ENCODE measurements around the gene FAM180B. TPM values are rescaled to one million over a fixed set of nuclear protein-coding genes. Genes with fewer than 3 reads are reported as not detected.

The FAM180B gene
- total and polyA plus RNA-seq, 2 of the 13 experiments (the other 11 are each of a cell fraction or from before 2014, with no cell fraction given) = 0.40 to 1.0 TPM

- TF ChIP-seq MXD4 (CRISPR knock-in tag; IDR thresholded peaks at IDR 0.05) = peak; percentile 83; the same call in 1 of the 2 replicates
- no peak for TF ChIP-seq ZMAT5 (CRISPR knock-in tag; IDR thresholded peaks at IDR 0.05; ENCODE audit: borderline replicate concordance, low read depth)
- TF ChIP-seq FOXK1 (CRISPR knock-in tag; IDR thresholded peaks at IDR 0.05; ENCODE audit: borderline replicate concordance, low read depth) = no peak
- peak; percentile 47; the same call in 1 of the 2 replicates for TF ChIP-seq ISL2 (CRISPR knock-in tag; IDR thresholded peaks at IDR 0.05)
- TF ChIP-seq GABPB1 (CRISPR knock-in tag; IDR thresholded peaks at IDR 0.05) = peak; percentile 71
- peak; percentile 9; the same call in 1 of the 2 replicates for TF ChIP-seq NR2F2 (IDR thresholded peaks at IDR 0.05; ENCODE audit: borderline replicate concordance, low read depth)
- 0 out of 2 replicates have a peak, but pooled peaks have one; percentile 18 for TF ChIP-seq ZNF724P (CRISPR knock-in tag; IDR thresholded peaks at IDR 0.05; ENCODE audit: borderline replicate concordance)
- TF ChIP-seq MXI1 (IDR thresholded peaks at IDR 0.05; ENCODE audit: borderline replicate concordance, low read depth, low read length) = peak; percentile 49; the same call in 1 of the 3 replicates
- TF ChIP-seq ATRX (CRISPR knock-in tag; IDR thresholded peaks at IDR 0.05; ENCODE audit: borderline replicate concordance) = no peak
- peak; percentile 82 for TF ChIP-seq FOXC1 (CRISPR knock-in tag; IDR thresholded peaks at IDR 0.05; ENCODE audit: borderline replicate concordance)
- TF ChIP-seq CHCHD3 (CRISPR knock-in tag; IDR thresholded peaks at IDR 0.05) = peak; percentile 13; the same call in 1 of the 2 replicates
- TF ChIP-seq NFATC3 (CRISPR knock-in tag; IDR thresholded peaks at IDR 0.05) = 0 out of 2 replicates have a peak, but pooled peaks have one; percentile 49
- TF ChIP-seq SALL1 (CRISPR knock-in tag; IDR thresholded peaks at IDR 0.05) = peak; percentile 80
- no peak for TF ChIP-seq ZNF761 (CRISPR knock-in tag; conservative IDR thresholded peaks at IDR 0.05)
- TF ChIP-seq ZNF552 (CRISPR knock-in tag; IDR thresholded peaks at IDR 0.05; ENCODE audit: borderline replicate concordance) = 0 out of 2 replicates have a peak, but pooled peaks have one; percentile 13
- TF ChIP-seq ZNF331 (CRISPR knock-in tag; IDR thresholded peaks at IDR 0.05) = no peak
- 0 out of 2 replicates have a peak, but pooled peaks have one; percentile 33 for TF ChIP-seq TMF1 (CRISPR knock-in tag; IDR thresholded peaks at IDR 0.05; ENCODE audit: low read depth)
- TF ChIP-seq HNF1A (IDR thresholded peaks at IDR 0.05; ENCODE audit: low read depth) = no peak
- TF ChIP-seq HNF1A (CRISPR knock-in tag; IDR thresholded peaks at IDR 0.05; ENCODE audit: borderline replicate concordance) = no peak
- no peak for TF ChIP-seq CHD4 (IDR thresholded peaks at IDR 0.05; ENCODE audit: borderline replicate concordance, low read length)
- no peak for TF ChIP-seq ZNF619 (CRISPR knock-in tag; IDR thresholded peaks at IDR 0.05)
- peak; percentile 63; the same call in 1 of the 2 replicates for TF ChIP-seq ZBTB38 (CRISPR knock-in tag; IDR thresholded peaks at IDR 0.05)
- peak; percentile 70 for TF ChIP-seq ZNF605 (CRISPR knock-in tag; IDR thresholded peaks at IDR 0.05)
- TF ChIP-seq ZMAT3 (CRISPR knock-in tag; conservative IDR thresholded peaks at IDR 0.05) = peak; percentile 89; the same call in 1 of the 2 replicates
- TF ChIP-seq ZNF280B (CRISPR knock-in tag; IDR thresholded peaks at IDR 0.05; ENCODE audit: borderline replicate concordance) = peak; percentile 51; the same call in 1 of the 2 replicates
These were observed 20.9 kb upstream of the FAM180B start, which contains the start of gene PTPMT1 (continued) for GRCh38 chr11:47565340-47566148.
